HEK293 (cell line): ENCODE results near the gene CLTCL1.

Experiments used
- EGR2 ChIP-seq: fragments of 450-650 bp; formaldehyde crosslinking; IDR thresholded peaks from 2 replicates; pipeline ENCODE4 v1.5.1; 2016; ENCODE audit warnings: low read depth, missing biosample characterization, missing genetic modification characterization
- FEZF1 ChIP-seq: fragments of 450-650 bp; formaldehyde crosslinking; IDR thresholded peaks from 2 replicates; pipeline ENCODE4 v1.5.1; 2016; ENCODE audit warnings: missing biosample characterization, missing genetic modification characterization
- GLIS1 ChIP-seq: fragments of 450-650 bp; formaldehyde crosslinking; IDR thresholded peaks from 2 replicates; pipeline ENCODE4 v1.5.1; 2016; ENCODE audit warnings: missing biosample characterization, missing genetic modification characterization
- KLF7 ChIP-seq: fragments of 450-650 bp; formaldehyde crosslinking; IDR thresholded peaks from 2 replicates; pipeline ENCODE4 v1.5.1; 2016; ENCODE audit warnings: missing biosample characterization, missing genetic modification characterization, borderline replicate concordance
- SCRT2 ChIP-seq: fragments of 450-650 bp; formaldehyde crosslinking; IDR thresholded peaks from 2 replicates; pipeline ENCODE4 v1.5.1; 2016; ENCODE audit warnings: missing biosample characterization, missing genetic modification characterization
- SP3 ChIP-seq: fragments of 450-650 bp; formaldehyde crosslinking; IDR thresholded peaks from 2 replicates; pipeline ENCODE4 v1.5.1; 2016; ENCODE audit warnings: missing biosample characterization, missing genetic modification characterization
- TRIM28 ChIP-seq: IDR thresholded peaks from 2 replicates; pipeline ENCODE4 v1.6.1; 2011; ENCODE audit warnings: low read length, control low read depth, borderline replicate concordance
- YY1 ChIP-seq: fragments of 450-650 bp; formaldehyde crosslinking; IDR thresholded peaks from 2 replicates; pipeline ENCODE4 v1.5.1; 2018; ENCODE audit warnings: missing biosample characterization, missing genetic modification characterization
- ZBTB21 ChIP-seq: fragments of 450-650 bp; formaldehyde crosslinking; IDR thresholded peaks from 2 replicates; pipeline ENCODE4 v1.5.1; 2017; ENCODE audit warnings: missing biosample characterization, missing genetic modification characterization
- ZBTB7A ChIP-seq: fragments of 450-650 bp; formaldehyde crosslinking; IDR thresholded peaks from 2 replicates; pipeline ENCODE4 v1.5.1; 2016; ENCODE audit warnings: low read depth, missing biosample characterization, missing genetic modification characterization
- ZNF140 ChIP-seq: fragments of 450-650 bp; formaldehyde crosslinking; IDR thresholded peaks from 2 replicates; pipeline ENCODE4 v1.5.1; 2016; ENCODE audit warnings: missing biosample characterization, missing genetic modification characterization
- ZNF16 ChIP-seq: fragments of 450-650 bp; formaldehyde crosslinking; IDR thresholded peaks from 2 replicates; pipeline ENCODE4 v1.5.1; 2016; ENCODE audit warnings: low read depth, missing biosample characterization, missing genetic modification characterization
- ZNF184 ChIP-seq: fragments of 450-650 bp; IDR thresholded peaks from 2 replicates; pipeline ENCODE4 v1.5.1; 2018; ENCODE audit warnings: missing biosample characterization, mild to moderate bottlenecking, missing genetic modification characterization
- ZNF2 ChIP-seq: fragments of 450-650 bp; formaldehyde crosslinking; IDR thresholded peaks from 2 replicates; pipeline ENCODE4 v1.5.1; 2016; ENCODE audit warnings: missing biosample characterization, missing genetic modification characterization
- ZNF223 ChIP-seq: fragments of 450-650 bp; formaldehyde crosslinking; IDR thresholded peaks from 2 replicates; pipeline ENCODE4 v1.5.1; 2016; ENCODE audit warnings: missing biosample characterization, missing genetic modification characterization
- ZNF24 ChIP-seq: fragments of 450-650 bp; formaldehyde crosslinking; IDR thresholded peaks from 2 replicates; pipeline ENCODE4 v1.5.1; 2016; ENCODE audit warnings: missing biosample characterization, missing genetic modification characterization
- ZNF324 ChIP-seq: fragments of 450-650 bp; formaldehyde crosslinking; IDR thresholded peaks from 2 replicates; pipeline ENCODE4 v1.5.1; 2016; ENCODE audit warnings: missing biosample characterization, missing genetic modification characterization
- ZNF555 ChIP-seq: fragments of 450-650 bp; formaldehyde crosslinking; conservative IDR thresholded peaks from 2 replicates; pipeline ENCODE4 v1.5.1; 2017; ENCODE audit warnings: missing biosample characterization, mild to moderate bottlenecking, missing genetic modification characterization, inconsistent platforms
- ZNF558 ChIP-seq: fragments of 450-650 bp; formaldehyde crosslinking; IDR thresholded peaks from 2 replicates; pipeline ENCODE4 v1.5.1; 2016; ENCODE audit warnings: missing biosample characterization, missing genetic modification characterization
- ZNF596 ChIP-seq: fragments of 450-650 bp; IDR thresholded peaks from 2 replicates; pipeline ENCODE4 v1.5.0; 2018; ENCODE audit warnings: missing biosample characterization, mild to moderate bottlenecking, missing genetic modification characterization, moderate library complexity
- TF ChIP-seq, protein P1 (sequence below): fragments of 450-650 bp; formaldehyde crosslinking; IDR thresholded peaks from 2 replicates; pipeline ENCODE4 v1.5.1; 2016; ENCODE audit warnings: missing biosample characterization, missing genetic modification characterization
- TF ChIP-seq, protein P2 (sequence below): fragments of 450-650 bp; formaldehyde crosslinking; conservative IDR thresholded peaks from 2 replicates; pipeline ENCODE4 v1.5.1; 2016; ENCODE audit warnings: low read depth, missing biosample characterization, missing genetic modification characterization
- TF ChIP-seq, protein P3 (sequence below): fragments of 450-650 bp; formaldehyde crosslinking; IDR thresholded peaks from 2 replicates; pipeline ENCODE4 v1.5.1; 2016; ENCODE audit warnings: missing biosample characterization, missing genetic modification characterization
- TF ChIP-seq, protein P4 (sequence below): fragments of 450-650 bp; formaldehyde crosslinking; IDR thresholded peaks from 2 replicates; pipeline ENCODE4 v1.5.1; 2016; ENCODE audit warnings: missing biosample characterization, missing genetic modification characterization
- TF ChIP-seq, protein P5 (sequence below): fragments of 450-650 bp; formaldehyde crosslinking; optimal IDR thresholded peaks from 2 replicates; pipeline ENCODE3; 2016; ENCODE audit warnings: missing biosample characterization, mild to moderate bottlenecking, missing genetic modification characterization

Gene CLTCL1

DNA sequence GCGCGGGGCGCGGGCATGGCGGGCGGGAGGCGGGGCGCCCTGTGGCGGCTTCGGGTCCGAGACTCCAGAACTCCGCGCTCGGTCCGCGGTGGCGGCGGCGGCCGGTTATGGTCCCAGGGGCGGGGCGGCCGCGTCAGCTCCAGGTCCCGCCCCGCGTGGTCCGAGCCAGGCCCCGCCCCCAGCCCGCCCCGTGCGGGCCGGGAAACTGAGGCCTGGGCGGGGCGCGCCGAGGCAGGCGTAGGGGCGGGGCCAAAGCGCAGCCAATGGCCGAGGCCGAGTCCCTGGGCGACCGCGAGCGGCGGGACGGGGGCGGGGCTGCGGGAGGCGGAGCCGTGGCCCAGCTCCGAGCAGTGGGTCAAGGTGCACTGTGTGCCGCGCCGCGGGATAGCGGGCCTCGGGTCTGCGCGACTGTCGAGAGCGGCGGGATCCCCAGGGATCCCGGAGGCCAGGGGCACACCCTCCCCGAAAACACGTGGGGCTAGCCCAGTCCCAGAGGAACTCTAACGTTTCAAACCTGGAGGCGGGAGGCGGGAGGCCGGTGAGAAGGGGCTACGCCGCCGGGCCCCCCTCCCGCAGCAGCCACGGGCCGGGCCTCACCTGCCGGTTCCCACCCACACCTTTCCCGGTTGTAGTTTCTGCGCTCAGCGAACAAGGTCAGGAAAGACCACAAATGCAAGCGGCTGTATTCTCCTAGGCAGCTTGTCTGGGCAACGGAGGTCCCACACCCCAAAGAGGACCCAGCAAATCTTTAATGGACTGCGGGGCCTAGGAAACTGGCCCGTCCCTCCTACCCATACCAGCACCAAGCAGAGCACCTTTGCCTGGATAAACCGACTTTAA, 112.6 kb downstream of the CLTCL1 start, which contains the start of gene SLC25A1 (continued):
- TF ChIP-seq, protein P1, sequence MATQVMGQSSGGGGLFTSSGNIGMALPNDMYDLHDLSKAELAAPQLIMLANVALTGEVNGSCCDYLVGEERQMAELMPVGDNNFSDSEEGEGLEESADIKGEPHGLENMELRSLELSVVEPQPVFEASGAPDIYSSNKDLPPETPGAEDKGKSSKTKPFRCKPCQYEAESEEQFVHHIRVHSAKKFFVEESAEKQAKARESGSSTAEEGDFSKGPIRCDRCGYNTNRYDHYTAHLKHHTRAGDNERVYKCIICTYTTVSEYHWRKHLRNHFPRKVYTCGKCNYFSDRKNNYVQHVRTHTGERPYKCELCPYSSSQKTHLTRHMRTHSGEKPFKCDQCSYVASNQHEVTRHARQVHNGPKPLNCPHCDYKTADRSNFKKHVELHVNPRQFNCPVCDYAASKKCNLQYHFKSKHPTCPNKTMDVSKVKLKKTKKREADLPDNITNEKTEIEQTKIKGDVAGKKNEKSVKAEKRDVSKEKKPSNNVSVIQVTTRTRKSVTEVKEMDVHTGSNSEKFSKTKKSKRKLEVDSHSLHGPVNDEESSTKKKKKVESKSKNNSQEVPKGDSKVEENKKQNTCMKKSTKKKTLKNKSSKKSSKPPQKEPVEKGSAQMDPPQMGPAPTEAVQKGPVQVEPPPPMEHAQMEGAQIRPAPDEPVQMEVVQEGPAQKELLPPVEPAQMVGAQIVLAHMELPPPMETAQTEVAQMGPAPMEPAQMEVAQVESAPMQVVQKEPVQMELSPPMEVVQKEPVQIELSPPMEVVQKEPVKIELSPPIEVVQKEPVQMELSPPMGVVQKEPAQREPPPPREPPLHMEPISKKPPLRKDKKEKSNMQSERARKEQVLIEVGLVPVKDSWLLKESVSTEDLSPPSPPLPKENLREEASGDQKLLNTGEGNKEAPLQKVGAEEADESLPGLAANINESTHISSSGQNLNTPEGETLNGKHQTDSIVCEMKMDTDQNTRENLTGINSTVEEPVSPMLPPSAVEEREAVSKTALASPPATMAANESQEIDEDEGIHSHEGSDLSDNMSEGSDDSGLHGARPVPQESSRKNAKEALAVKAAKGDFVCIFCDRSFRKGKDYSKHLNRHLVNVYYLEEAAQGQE (tag by site-specific recombination), result no peak
- TF ChIP-seq ZNF2 (tag by site-specific recombination), result no peak
- no peak for TF ChIP-seq ZNF558 (tag by site-specific recombination)
- TF ChIP-seq ZNF140 (tag by site-specific recombination), result no peak
- peak; percentile 78; the same call in 1 of the 2 replicates for TF ChIP-seq KLF7 (tag by site-specific recombination)
- TF ChIP-seq, protein P2, sequence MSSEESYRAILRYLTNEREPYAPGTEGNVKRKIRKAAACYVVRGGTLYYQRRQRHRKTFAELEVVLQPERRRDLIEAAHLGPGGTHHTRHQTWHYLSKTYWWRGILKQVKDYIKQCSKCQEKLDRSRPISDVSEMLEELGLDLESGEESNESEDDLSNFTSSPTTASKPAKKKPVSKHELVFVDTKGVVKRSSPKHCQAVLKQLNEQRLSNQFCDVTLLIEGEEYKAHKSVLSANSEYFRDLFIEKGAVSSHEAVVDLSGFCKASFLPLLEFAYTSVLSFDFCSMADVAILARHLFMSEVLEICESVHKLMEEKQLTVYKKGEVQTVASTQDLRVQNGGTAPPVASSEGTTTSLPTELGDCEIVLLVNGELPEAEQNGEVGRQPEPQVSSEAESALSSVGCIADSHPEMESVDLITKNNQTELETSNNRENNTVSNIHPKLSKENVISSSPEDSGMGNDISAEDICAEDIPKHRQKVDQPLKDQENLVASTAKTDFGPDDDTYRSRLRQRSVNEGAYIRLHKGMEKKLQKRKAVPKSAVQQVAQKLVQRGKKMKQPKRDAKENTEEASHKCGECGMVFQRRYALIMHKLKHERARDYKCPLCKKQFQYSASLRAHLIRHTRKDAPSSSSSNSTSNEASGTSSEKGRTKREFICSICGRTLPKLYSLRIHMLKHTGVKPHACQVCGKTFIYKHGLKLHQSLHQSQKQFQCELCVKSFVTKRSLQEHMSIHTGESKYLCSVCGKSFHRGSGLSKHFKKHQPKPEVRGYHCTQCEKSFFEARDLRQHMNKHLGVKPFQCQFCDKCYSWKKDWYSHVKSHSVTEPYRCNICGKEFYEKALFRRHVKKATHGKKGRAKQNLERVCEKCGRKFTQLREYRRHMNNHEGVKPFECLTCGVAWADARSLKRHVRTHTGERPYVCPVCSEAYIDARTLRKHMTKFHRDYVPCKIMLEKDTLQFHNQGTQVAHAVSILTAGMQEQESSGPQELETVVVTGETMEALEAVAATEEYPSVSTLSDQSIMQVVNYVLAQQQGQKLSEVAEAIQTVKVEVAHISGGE, result no peak
- TF ChIP-seq, protein P3, sequence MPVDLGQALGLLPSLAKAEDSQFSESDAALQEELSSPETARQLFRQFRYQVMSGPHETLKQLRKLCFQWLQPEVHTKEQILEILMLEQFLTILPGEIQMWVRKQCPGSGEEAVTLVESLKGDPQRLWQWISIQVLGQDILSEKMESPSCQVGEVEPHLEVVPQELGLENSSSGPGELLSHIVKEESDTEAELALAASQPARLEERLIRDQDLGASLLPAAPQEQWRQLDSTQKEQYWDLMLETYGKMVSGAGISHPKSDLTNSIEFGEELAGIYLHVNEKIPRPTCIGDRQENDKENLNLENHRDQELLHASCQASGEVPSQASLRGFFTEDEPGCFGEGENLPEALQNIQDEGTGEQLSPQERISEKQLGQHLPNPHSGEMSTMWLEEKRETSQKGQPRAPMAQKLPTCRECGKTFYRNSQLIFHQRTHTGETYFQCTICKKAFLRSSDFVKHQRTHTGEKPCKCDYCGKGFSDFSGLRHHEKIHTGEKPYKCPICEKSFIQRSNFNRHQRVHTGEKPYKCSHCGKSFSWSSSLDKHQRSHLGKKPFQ (tag by site-specific recombination), result peak; percentile 53; the same call in 1 of the 2 replicates
- peak; percentile 61 for TF ChIP-seq SP3 (tag by site-specific recombination)
- peak; percentile 29; the same call in 1 of the 2 replicates for TF ChIP-seq ZNF324 (tag by site-specific recombination)
- no peak for TF ChIP-seq FEZF1 (tag by site-specific recombination)
- TF ChIP-seq, protein P4, sequence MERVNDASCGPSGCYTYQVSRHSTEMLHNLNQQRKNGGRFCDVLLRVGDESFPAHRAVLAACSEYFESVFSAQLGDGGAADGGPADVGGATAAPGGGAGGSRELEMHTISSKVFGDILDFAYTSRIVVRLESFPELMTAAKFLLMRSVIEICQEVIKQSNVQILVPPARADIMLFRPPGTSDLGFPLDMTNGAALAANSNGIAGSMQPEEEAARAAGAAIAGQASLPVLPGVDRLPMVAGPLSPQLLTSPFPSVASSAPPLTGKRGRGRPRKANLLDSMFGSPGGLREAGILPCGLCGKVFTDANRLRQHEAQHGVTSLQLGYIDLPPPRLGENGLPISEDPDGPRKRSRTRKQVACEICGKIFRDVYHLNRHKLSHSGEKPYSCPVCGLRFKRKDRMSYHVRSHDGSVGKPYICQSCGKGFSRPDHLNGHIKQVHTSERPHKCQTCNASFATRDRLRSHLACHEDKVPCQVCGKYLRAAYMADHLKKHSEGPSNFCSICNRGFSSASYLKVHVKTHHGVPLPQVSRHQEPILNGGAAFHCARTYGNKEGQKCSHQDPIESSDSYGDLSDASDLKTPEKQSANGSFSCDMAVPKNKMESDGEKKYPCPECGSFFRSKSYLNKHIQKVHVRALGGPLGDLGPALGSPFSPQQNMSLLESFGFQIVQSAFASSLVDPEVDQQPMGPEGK, result peak; percentile 76
- no peak for TF ChIP-seq ZBTB21
- TF ChIP-seq ZNF223, result 0 out of 2 replicates have a peak, but pooled peaks have one; percentile 8
- no peak for TF ChIP-seq ZNF555 (tag by site-specific recombination)
- TF ChIP-seq ZNF24, result peak; percentile 69; the same call in 1 of the 2 replicates
- TF ChIP-seq GLIS1 (tag by site-specific recombination), result peak; percentile 55; the same call in 1 of the 2 replicates
- TF ChIP-seq ZBTB7A (tag by site-specific recombination), result no peak
- 0 out of 2 replicates have a peak, but pooled peaks have one; percentile 17 for TF ChIP-seq EGR2
- TF ChIP-seq SCRT2 (tag by site-specific recombination), result no peak
- TF ChIP-seq ZNF184 (tag by site-specific recombination), result no peak
- peak; percentile 35; the same call in 1 of the 2 replicates for TF ChIP-seq YY1 (tag by site-specific recombination)
- no peak for TF ChIP-seq TRIM28
- 0 out of 2 replicates have a peak, but pooled peaks have one; percentile 41 for TF ChIP-seq ZNF596 (tag by site-specific recombination)
- TF ChIP-seq ZNF16 (tag by site-specific recombination), result no peak
- TF ChIP-seq, protein P5, sequence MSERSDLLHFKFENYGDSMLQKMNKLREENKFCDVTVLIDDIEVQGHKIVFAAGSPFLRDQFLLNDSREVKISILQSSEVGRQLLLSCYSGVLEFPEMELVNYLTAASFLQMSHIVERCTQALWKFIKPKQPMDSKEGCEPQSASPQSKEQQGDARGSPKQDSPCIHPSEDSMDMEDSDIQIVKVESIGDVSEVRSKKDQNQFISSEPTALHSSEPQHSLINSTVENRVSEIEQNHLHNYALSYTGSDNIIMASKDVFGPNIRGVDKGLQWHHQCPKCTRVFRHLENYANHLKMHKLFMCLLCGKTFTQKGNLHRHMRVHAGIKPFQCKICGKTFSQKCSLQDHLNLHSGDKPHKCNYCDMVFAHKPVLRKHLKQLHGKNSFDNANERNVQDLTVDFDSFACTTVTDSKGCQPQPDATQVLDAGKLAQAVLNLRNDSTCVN (tag by site-specific recombination), result peak; percentile 73
